Measurements from ENCODE around the gene BEND2.

GRCh38 chrX:18136816-18137215 lies 83.9 kb downstream of the BEND2 start:
- TF ChIP-seq POLR2A (IDR thresholded peaks at IDR 0.05) (no peak), CTCF (IDR thresholded peaks at IDR 0.05) (no peak)

Data from vagina (tissue), 2 donors.